ENCODE data around the gene GTF2F2. TPM values are rescaled to one million over a fixed set of nuclear protein-coding genes. Genes with fewer than 3 reads are reported as not detected.

The GTF2F2 gene
- total RNA-seq = 23.6 TPM

GRCh38 chr13:45119991-45120864, at the start of gene GTF2F2:
GTF2F2 (plus strand) TSS chr13:45120510; CDS start chr13:45120656, 146 bp downstream.
- peak; percentile 80 for DNase-seq

DNA sequence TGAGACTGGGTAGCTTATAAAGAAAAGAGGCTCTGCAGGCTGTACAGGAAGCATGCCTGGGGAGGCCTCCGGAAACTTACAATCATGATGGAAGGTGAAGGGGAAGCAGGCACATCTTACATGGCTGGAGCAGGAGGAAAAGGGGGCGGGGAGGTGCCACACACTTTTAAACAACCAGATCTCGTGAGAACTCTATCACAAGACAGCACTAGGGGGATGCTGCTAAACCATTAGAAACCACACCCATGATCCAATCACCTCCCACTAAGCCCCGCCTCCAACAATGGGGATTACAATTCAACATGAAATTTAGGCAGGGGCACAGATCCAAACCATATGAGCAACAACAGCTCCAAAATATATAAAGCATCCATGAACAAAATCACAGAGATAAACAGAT, 46.5 kb upstream of the GTF2F2 start:
- no peak for DNase-seq

DNA sequence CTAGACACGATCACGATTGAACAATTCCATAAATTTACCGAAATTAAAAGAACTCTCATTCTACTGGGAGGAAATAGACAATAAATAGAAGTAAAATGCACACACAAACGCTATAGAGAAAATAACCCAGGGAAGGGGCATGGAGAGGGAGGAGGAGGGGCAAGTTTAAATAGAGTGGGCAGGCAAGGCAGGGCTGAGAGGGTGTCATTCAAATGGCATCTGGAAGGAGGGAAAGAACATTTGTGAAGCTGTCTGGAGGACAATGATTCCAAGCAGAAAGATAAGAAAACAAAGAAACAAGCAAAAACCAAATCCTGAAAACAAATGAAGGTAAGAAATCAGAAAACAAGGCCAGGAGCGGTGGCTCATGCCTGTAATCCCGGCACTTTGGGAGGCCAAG, 45.6 kb upstream of the GTF2F2 start:
- DNase-seq = no peak

GRCh38 chr13:45078003-45078402, 42.3 kb upstream of the GTF2F2 start:
- DNase-seq = no peak

DNA sequence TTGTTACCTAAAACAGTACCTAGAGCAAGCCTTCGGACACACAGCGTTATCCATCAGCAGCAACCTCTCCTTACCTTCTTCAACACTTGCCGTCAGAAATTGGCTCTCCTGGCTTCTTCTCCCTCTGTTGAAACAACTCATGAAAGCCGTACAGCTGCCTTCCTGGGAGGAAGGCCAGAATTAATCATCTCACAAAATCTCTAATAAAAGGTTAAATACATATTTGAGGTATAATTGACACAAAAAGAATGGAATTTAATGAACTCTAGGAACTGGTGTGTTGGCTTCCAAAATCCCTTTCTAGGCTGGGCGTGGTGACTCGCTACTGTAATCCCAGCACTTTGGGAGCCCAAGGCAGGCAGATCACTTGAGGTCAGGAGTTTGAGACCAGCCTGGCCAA, 37.3 kb upstream of the GTF2F2 start:
- no peak for DNase-seq

GRCh38 chr13:45084515-45084914, 35.8 kb upstream of the GTF2F2 start:
- DNase-seq = no peak

- no peak for DNase-seq
These were observed 33.8 kb upstream of the GTF2F2 start for GRCh38 chr13:45086484-45086883.

- peak; percentile 2 for DNase-seq
These were observed 27.6 kb upstream of the GTF2F2 start for GRCh38 chr13:45092663-45093062.

- DNase-seq = no peak
These were observed 19.6 kb upstream of the GTF2F2 start for GRCh38 chr13:45100573-45101262.

DNA sequence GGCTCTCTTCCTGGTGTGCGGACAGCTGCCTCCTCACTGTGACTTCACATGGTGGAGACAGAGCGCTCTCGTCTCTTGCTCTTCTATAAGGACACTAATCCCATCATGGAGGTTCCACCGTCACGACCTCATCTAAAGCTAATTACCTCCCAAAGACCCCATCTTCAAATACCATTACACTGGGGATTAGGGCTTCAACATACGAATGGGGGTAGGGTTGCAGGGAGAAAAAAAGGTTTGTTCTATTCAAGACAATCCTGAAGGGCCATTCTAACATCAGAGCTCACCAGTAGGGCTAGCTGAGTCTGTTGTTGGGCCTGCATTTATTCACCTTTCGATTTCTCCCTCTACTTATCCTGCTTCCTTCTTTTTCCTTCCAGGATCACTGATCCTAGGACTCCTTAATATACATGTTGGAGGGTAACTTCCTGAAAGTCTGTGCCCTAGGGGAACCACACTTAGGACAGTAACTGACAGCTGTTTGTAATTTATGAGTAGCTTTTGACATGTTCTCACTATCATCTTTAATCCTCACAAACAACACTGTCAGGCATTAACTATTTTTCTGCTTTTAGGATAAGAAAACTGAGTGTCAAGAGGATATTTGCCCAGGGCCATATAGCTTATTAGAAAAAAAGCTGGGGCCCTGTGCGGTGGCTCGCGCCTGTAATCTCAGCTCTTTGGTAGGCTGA, 18.8 kb upstream of the GTF2F2 start:
- DNase-seq = no peak

DNA sequence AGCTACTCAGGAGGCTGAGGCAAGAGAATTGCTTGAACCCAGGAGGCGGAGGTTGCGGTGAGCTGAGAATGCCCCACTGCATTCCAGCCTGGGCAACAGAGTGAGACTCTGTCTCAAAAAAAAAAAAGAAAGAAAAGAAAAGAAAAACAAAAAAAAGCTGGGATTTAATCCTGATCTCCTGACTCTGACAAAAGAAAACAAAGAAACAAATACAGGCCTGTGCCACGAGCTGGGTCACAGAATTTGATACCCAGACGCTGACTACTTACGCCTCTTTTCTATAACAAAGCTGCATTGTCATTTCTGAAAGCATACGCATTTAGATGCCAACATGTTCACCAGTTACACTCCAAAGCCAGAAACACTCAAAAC, 18.2 kb upstream of the GTF2F2 start:
- peak; percentile 18 for DNase-seq

DNA sequence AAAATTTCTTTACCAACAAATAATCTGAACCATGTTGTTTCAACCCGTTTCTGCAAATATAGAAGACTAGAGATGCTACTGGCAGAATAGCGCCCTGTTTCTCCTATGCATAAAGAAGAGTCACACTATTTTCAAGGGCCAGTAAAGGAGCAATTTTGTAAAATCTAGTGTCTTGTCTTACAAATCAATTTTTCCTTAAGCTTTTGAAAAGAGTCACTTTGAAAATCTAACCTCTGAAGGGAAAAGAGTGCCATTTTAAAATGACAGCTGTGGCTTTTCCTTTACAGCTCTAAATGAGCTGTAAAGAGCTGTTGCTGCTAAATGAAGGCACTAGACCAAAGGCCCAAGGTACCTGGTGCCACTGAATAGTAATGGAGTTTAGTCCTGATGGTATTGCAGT, 16.9 kb upstream of the GTF2F2 start:
- no peak for DNase-seq

DNA sequence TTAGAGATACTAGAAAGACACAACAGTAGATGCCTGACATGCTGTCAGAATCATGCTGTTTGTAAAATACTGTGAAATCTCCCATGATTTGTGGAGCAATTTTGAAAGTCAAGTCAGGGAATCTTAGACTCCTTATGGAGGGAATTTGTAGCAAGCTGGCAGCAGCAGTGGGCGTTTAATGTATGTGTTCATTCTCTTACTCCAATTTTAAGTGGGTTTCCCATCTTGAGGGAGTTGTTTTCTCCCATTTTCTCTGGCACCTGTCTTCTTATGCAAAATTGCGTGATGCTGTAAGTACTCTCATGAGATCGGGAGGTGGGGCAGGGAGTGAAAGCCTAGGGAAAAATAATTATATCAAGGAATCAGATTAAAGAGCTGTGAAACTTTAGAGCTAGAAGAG, 16.0 kb upstream of the GTF2F2 start:
- no peak for DNase-seq

DNA sequence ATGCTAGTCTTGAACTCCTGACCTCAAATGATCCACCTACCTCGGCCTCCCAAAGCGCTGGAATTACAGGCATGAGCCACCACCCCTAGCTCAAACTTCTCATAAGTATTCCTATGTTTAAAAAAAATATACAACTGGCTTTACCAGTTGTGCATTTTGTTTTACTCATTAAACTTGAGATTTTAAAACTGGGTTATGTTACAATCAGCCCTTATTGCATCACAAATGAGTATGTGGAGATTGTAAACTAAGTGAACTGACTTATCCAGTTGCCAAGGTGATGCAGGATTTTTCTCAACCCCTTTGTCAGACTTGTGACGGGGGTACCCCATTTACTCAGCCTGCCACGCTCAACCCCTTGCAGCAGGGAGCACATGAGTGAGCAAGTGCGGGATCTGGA, 14.4 kb upstream of the GTF2F2 start:
- no peak for DNase-seq

DNA sequence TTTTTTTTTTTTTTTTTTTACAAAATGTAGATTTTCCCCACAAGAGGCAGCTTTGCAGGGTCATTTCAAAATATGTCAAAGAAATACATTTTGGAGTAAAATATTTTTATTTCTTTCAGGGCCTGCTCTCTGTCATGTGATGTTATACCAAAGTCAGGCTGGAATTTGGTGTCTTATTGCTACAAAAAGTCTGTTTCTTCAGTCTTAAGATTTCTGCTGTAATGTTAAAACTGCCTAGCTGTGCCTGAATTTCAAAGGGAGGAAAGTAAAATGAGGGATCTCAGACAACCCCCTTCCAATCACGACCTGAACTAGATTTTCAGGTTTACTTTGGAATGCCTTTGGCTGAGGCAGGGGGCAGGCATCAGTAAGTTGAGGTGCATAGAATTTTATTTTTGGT, 12.8 kb upstream of the GTF2F2 start:
- no peak for DNase-seq

GRCh38 chr13:45108716-45109101, 11.6 kb upstream of the GTF2F2 start:
- DNase-seq = no peak

DNA sequence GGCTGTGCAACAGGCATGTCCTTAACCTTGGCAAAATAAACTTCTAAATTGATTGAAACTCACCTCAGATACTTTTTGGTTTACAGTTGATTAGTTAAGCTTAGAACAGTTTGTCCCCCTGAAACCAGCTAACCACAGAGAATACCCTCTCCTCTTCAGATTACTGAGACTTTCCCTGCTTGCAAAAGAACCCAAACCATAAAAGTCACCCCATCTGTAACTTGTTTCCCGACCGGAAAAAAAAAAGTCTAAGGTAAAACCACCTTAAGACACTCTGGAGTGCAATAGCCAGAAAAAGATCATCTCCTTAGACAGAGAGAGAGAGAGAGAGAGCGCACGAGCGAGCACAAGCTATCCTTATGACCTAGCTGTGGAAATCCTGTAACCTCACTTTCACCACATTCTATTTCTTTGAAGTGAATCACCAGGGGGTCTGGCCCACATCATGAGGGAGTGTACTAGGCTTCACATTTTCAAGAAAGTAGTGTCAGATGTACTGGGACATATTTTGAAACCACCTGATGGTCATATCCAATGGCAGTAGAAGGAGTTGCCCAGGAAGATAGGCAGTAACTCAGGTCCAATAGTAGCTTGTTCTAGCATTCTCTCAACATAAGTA, 11.1 kb upstream of the GTF2F2 start:
- DNase-seq = no peak

GRCh38 chr13:45113233-45114224, 6.8 kb upstream of the GTF2F2 start:
- no peak for DNase-seq

- peak; percentile 16 for DNase-seq
These were observed 780 bp upstream of the GTF2F2 start for GRCh38 chr13:45119469-45119990.

- DNase-seq = no peak
These were observed 889 bp downstream of the GTF2F2 start for GRCh38 chr13:45120967-45121831.
